AG09309 (cell line): ENCODE results near the gene PIGN.

Source experiments
- DNase-seq: peaks from one replicate; pipeline ENCODE4 v3.0.0-alpha.2; 2010; ENCODE audit warnings: low read depth
- H3K4me3 ChIP-seq: 2 replicates; pipeline ENCODE4 v1.5.1; 2011; ENCODE audit warnings: mild to moderate bottlenecking, low read depth, low read length, moderate library complexity; ENCODE audit not compliant: control insufficient read depth
- TF ChIP-seq, protein P1 (sequence below): IDR thresholded peaks from 2 replicates; pipeline ENCODE4 v1.5.1; 2011; ENCODE audit warnings: mild to moderate bottlenecking, low read depth, low read length, inconsistent platforms; ENCODE audit not compliant: insufficient read depth, control insufficient read depth; ENCODE audit errors: missing control alignments

Gene PIGN

DNA sequence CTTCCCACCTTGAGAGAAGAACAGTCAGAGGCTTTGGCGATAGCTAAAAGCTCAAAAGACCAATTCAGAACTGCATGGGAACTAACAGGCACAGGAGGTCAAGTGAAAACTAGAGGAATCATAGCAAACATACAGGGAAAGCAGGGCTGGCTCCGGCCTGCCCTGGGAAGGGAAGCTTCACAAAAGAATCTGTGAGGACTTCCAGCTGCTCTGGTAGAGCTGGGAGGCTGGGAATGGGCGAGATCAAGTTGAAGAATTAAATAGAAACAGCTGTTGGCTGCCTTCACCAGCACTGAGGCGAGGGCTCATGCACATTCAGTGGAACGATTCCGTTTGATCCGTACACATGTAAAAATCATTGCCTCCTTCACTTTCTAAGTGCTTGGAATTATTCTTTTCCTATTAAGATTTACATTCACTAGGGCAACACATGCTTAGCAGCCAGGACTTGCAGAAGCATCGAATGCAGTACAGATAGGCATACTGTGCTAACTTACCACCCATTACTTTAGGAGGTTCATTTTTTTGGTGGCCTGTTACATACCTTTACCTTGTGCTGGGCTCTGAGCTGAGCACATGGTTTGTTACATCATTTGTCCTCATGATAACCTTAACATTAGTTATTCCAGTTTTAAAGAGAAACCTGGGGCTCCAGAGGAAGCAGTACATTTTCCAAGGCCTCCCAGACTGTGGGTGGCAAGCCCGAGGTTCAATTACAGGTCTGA, 168.7 kb downstream of the PIGN start:
- no peak overlapping the region for H3K4me3 ChIP-seq
- TF ChIP-seq, protein P1, sequence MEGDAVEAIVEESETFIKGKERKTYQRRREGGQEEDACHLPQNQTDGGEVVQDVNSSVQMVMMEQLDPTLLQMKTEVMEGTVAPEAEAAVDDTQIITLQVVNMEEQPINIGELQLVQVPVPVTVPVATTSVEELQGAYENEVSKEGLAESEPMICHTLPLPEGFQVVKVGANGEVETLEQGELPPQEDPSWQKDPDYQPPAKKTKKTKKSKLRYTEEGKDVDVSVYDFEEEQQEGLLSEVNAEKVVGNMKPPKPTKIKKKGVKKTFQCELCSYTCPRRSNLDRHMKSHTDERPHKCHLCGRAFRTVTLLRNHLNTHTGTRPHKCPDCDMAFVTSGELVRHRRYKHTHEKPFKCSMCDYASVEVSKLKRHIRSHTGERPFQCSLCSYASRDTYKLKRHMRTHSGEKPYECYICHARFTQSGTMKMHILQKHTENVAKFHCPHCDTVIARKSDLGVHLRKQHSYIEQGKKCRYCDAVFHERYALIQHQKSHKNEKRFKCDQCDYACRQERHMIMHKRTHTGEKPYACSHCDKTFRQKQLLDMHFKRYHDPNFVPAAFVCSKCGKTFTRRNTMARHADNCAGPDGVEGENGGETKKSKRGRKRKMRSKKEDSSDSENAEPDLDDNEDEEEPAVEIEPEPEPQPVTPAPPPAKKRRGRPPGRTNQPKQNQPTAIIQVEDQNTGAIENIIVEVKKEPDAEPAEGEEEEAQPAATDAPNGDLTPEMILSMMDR, result no peak
- peak; percentile 85 for DNase-seq

DNA sequence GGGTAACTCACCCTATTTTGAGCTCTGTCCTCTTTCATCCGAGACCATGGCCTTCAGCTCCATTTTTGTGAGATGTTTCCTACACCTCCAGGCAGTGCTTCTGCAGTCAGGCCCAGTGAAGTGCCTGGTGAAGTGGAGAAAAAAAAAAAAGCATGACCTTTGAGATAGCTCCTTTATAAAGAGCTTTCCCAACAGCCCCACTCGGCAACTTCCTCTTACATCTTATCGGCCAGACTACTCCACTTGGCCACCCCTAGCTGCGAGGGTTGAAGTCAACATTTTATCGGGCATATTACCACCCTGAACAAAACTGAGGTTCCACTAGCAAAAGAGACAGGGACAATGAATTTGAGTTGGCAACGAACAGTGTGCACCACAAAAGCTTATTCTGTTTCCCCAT, 169.2 kb downstream of the PIGN start:
- TF ChIP-seq, protein P1, result no peak
- DNase-seq, result no peak
- H3K4me3 ChIP-seq, result no peak overlapping the region

DNA sequence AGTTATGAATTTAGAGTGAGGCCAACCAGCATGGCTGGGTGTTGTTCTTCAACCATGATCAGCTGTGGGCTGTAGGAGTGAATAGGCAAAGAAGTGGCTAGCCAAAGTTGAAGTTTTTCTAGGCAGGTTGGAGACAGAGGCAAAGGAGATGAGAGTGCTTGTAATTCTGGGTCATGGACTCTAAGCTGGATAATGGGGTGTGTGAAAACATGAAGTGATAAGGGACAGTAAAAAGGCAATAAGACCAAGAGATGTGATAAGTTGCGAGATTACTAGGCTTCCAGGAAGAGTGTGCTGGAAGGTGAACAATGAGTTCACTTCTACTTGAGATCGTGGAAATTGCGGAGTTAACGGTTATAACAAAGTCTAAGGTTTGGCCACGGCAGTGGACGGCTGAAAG, 175.4 kb downstream of the PIGN start:
- DNase-seq, result no peak
- H3K4me3 ChIP-seq, result no peak overlapping the region
- TF ChIP-seq, protein P1, result no peak

GRCh38 chr18:62009521-62009920, 177.3 kb downstream of the PIGN start:
- H3K4me3 ChIP-seq, result no peak overlapping the region
- DNase-seq, result no peak
- TF ChIP-seq, protein P1, result no peak

DNA sequence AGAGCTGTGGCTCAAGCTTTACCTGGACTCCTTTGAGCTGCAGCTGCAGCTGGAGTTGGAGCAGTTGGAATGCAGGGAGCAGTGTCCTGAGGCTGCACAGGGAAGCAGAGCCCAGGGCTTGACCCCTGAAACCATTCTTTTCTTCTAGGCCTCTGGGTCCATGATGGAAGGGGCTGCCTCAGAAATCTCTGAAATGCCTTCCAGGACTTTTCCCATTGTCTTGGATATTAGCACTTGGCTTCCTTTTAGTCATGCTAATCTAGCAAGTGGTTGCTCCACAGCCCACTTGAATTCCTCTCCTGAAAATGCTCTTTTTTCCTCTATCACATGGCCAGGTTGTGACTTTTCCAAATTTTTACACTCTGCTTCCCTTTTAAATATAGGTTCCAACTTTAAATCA, 185.5 kb downstream of the PIGN start:
- TF ChIP-seq, protein P1, result no peak
- DNase-seq, result no peak
- H3K4me3 ChIP-seq, result no peak overlapping the region

DNA sequence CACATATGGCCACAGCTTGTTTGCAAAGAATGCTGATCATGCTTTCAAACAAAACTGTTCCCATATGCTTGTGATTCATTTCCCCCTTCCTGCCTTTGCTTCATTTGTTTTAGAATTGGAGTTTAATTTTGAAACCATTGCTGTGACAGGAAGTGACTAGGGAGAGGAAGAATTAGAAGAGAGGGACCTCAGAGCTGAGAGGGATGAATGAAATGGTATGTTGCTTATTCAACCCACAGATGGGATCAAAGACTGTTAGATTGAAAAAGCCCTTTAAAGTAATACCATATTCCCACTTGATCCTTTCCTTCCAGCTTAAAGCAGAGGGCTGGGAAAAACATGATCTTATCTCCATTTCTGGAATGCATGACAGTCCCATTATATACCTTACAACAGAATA, 187.9 kb downstream of the PIGN start:
- TF ChIP-seq, protein P1, result no peak
- H3K4me3 ChIP-seq, result no peak overlapping the region
- peak; percentile 63 for DNase-seq
